Lung (tissue), 12 donors: ENCODE data around the gene SPATA24. TPM values are rescaled to one million over a fixed set of nuclear protein-coding genes. Genes with fewer than 3 reads are reported as not detected.

Source experiments
- ATAC-seq: fragments of 200-7000 bp; cut with Tn5 transposase; one replicate; pipeline ENCODE4 v1.9.1; 2020; ENCODE audit warnings: moderate number of reproducible peaks; ENCODE audit not compliant: insufficient read depth, low FRiP score
- DNase-seq, 3 donors: peaks; one replicate each; pipeline ENCODE4 v3.0.0-alpha.2; 2013 to 2017
- H3K27ac ChIP-seq, 2 donors: one replicate each; pipeline ENCODE4 v1.5.1; 2013; ENCODE audit warnings: mild to moderate bottlenecking in 2 of 2, moderate library complexity in 2 of 2, control low read depth in 1 of 2, inconsistent platforms in 1 of 2, low read depth in 1 of 2, low read length in 1 of 2
- H3K27me3 ChIP-seq, 3 donors: one replicate each; pipeline ENCODE4 v1.5.1; 2013; ENCODE audit warnings: low read length in 2 of 3; ENCODE audit not compliant: control insufficient read depth in 3 of 3, insufficient read depth in 3 of 3
- H3K36me3 ChIP-seq, 4 donors: one replicate each; pipeline ENCODE4 v1.5.1; 2013; ENCODE audit warnings: low read length in 4 of 4, mild to moderate bottlenecking in 1 of 4, moderate library complexity in 1 of 4; ENCODE audit not compliant: control insufficient read depth in 4 of 4, insufficient read depth in 4 of 4
- H3K4me1 ChIP-seq, 5 donors: one replicate each; pipeline ENCODE4 v1.5.1; 2013; ENCODE audit warnings: low read length in 5 of 5, mild to moderate bottlenecking in 2 of 5, moderate library complexity in 1 of 5; ENCODE audit not compliant: control insufficient read depth in 5 of 5, insufficient read depth in 5 of 5
- H3K4me3 ChIP-seq: one replicate; pipeline ENCODE4 v1.5.1; 2013; ENCODE audit warnings: mild to moderate bottlenecking, control low read depth, moderate library complexity
- H3K9ac ChIP-seq, 2 donors: one replicate each; pipeline ENCODE4 v1.5.1; 2013; ENCODE audit warnings: low read length in 2 of 2, control low read depth in 1 of 2; ENCODE audit not compliant: insufficient read depth in 1 of 2
- H3K9me3 ChIP-seq, 4 donors: one replicate each; pipeline ENCODE4 v1.5.1; 2013; ENCODE audit warnings: low read length in 3 of 4, mild to moderate bottlenecking in 1 of 4, moderate library complexity in 1 of 4; ENCODE audit not compliant: control insufficient read depth in 4 of 4, insufficient read depth in 3 of 4
- CTCF ChIP-seq: IDR thresholded peaks from 2 replicates; pipeline ENCODE4 v1.5.1; 2012; ENCODE audit warnings: mild to moderate bottlenecking; ENCODE audit errors: control extremely low read depth, extremely low read depth
- WGBS, 2 donors: extraction: QIAGEN DNeasy Blood & Tissue Kit; methylation state at CpG; one replicate each; pipeline ENCODE4 v1.1.7; 2013; 5-methylcytosine and 5-hydroxymethylcytosine counted together
- polyA plus RNA-seq, 2 donors: library from polyadenylated mRNA; stranded (reverse); fragments of 200-250 nt; gene quantifications; one replicate each; pipeline ENCODE4 v1.2.1, GENCODE V29; 2013
- total RNA-seq, 2 donors: library from RNA; depleted of rRNA in 1 of 2; stranded (reverse); fragments of >200 nt in 1 of 2; gene quantifications; one replicate each; pipeline ENCODE4 v1.2.1, GENCODE V29; 2014 to 2021
- donor health status: control.
- donor health status: control.
- donor health status: Bipolar disorder and iron deficiency.
- donor health status: healthy.
- donor health status: DM: yes; HTN: yes; CAD: no.

SPATA24 gene
- total and polyA plus RNA-seq, 4 donors, result 4.2 to 11.1 (median 6.2) TPM

DNA sequence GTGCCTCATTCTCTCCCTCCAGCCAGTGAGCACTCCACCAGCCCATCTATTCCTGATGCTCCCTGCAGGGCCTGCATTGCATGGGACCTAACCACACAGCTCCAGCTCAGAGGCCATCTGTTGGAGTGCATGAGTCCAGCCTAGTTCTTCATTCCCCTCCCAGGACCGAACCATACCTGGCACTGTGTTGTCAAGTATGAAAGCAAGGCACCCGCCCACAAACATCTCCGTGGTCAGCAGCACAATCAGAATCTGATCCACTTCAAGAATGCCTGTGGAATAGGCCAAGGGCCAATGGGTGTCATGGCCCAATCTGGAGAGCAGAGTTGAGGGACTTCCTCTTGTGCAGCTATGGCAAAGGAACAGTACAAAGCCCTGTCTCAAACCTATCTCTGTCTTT lies 26.7 kb downstream of the SPATA24 start:
- no peaks in the 10 kb centered on the region for H3K9me3 ChIP-seq
- 86 to 95% methylated on average over 3 of the region's 3 CpGs for WGBS, 2 donors
- no peak for TF ChIP-seq CTCF
- DNase-seq, result no peak
- no peak overlapping the region for H3K9ac ChIP-seq
- ATAC-seq, result no peak
- H3K4me1 ChIP-seq, result peaks cover 0 to 3% (median 0%) of the 10 kb centered on the region in 5 donors
- H3K36me3 ChIP-seq, result peaks cover 0 to 12% (median 6%) of the 10 kb centered on the region in 4 donors
- no peak overlapping the region for H3K4me3 ChIP-seq
- H3K27me3 ChIP-seq, result no peaks in the 10 kb centered on the region
- no peak overlapping the region for H3K27ac ChIP-seq

DNA sequence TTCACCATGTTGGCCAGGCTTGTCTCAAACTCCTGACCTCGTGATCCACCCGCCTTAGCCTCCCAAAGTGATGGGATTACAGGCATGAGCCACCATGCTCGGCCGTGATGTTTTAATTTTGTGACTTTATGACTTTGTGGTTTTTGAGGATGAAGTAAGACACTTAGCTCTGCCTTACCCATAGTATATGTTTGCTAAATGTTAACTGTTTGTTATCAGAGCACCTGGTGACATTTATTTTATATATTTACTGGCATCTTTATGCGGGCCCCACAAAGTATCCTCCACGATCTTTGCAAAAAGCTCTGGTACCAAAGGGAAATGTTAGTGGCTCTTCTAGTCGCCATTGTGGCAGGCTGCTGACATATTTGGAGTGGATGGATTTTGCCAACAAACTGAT lies 27.5 kb downstream of the SPATA24 start:
- TF ChIP-seq CTCF, result no peak
- H3K9ac ChIP-seq, result no peak overlapping the region
- H3K36me3 ChIP-seq, result peaks cover 3 to 17% (median 7%) of the 10 kb centered on the region in 4 donors
- ATAC-seq (no peak), DNase-seq (no peak)
- H3K4me1 ChIP-seq, result peaks cover 0 to 3% (median 0%) of the 10 kb centered on the region in 5 donors
- H3K4me3 ChIP-seq, result no peak overlapping the region
- WGBS, 2 donors, result 82 to 93% methylated on average over 7 of the region's 7 CpGs
- no peaks in the 10 kb centered on the region for H3K9me3 ChIP-seq
- no peaks in the 10 kb centered on the region for H3K27me3 ChIP-seq
- H3K27ac ChIP-seq, result no peak overlapping the region

DNA sequence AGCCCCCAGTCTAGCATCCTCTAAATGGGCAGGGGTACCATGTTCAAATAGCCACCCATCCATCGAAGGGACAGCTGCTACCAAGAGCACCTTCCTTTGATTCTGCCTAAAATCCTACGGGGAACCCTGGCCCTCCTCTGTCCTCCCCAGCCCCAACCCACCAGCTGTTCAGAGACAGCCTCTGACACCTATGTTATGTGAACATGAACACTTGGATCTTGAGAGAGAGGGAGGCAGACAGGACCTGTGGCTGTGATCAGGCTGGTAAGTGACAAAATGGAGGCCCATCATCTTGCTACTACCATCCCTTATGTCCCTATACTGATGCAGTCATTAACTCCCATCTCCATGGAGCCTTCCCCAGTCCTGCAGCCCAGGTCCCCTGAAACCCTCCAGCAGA lies 29.0 kb downstream of the SPATA24 start:
- ATAC-seq, result no peak
- Histone ChIP-seq H3K36me3 (peaks cover 6 to 21% (median 9%) of the 10 kb centered on the region in 4 donors), H3K27ac (no peak overlapping the region), H3K9me3 (no peaks in the 10 kb centered on the region), H3K9ac (no peak overlapping the region), H3K27me3 (no peaks in the 10 kb centered on the region), H3K4me3 (no peak overlapping the region), H3K4me1 (peaks cover 0 to 3% (median 0%) of the 10 kb centered on the region in 5 donors)
- TF ChIP-seq CTCF, result no peak
- WGBS, 2 donors, result 94 to 97% methylated on average over 2 of the region's 2 CpGs
- DNase-seq, result no peak
